ENCODE results near the gene PAGR1. TPM values are rescaled to one million over a fixed set of nuclear protein-coding genes. Genes with fewer than 3 reads are reported as not detected.

Gene PAGR1
- total RNA-seq, 1 donor: 19.9 TPM

DNA sequence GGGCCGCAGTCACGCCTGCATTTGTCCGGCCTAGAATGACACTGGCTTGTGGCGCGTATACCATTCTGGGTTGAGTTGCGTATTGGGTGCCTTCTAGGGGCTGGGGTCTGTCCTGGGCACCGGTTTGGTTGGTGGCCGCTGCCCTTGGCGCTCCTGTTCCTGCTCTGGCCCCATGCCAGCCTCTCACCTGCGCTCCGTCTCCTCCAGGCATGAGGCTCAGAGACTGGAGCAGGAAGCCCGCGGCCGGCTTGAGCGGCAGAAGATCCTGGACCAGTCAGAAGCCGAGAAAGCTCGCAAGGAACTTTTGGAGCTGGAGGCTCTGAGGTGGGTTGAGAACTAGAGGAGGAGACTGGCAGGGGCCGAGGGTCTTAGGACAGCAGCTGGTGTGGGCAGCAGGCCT lies 29.7 kb downstream of the PAGR1 start:
- Histone ChIP-seq H3K27ac (ENCODE audit: low read depth, low read length) (no peak overlapping the region), H3K27me3 (ENCODE audit: insufficient read depth, low read length) (no peaks in the 10 kb centered on the region), H3K4me2 (ENCODE audit: insufficient read depth, low read length) (no peak overlapping the region), H3K4me3 (ENCODE audit: insufficient read depth, low read length) (no peak overlapping the region), H3K4me1 (ENCODE audit: insufficient read depth, low read length) (no peaks in the 10 kb centered on the region), H3K9me3 (ENCODE audit: low read depth, low read length) (no peaks in the 10 kb centered on the region), H3K36me3 (ENCODE audit: insufficient read depth, low read length) (peaks cover 72% of the 10 kb centered on the region), H2AFZ (ENCODE audit: low read length) (no peak overlapping the region), H4K20me1 (ENCODE audit: insufficient read depth, low read length) (peaks cover 12% of the 10 kb centered on the region), H3K79me2 (ENCODE audit: insufficient read depth, low read length) (no peaks in the 10 kb centered on the region)
- TF ChIP-seq, protein P1, sequence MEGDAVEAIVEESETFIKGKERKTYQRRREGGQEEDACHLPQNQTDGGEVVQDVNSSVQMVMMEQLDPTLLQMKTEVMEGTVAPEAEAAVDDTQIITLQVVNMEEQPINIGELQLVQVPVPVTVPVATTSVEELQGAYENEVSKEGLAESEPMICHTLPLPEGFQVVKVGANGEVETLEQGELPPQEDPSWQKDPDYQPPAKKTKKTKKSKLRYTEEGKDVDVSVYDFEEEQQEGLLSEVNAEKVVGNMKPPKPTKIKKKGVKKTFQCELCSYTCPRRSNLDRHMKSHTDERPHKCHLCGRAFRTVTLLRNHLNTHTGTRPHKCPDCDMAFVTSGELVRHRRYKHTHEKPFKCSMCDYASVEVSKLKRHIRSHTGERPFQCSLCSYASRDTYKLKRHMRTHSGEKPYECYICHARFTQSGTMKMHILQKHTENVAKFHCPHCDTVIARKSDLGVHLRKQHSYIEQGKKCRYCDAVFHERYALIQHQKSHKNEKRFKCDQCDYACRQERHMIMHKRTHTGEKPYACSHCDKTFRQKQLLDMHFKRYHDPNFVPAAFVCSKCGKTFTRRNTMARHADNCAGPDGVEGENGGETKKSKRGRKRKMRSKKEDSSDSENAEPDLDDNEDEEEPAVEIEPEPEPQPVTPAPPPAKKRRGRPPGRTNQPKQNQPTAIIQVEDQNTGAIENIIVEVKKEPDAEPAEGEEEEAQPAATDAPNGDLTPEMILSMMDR (IDR thresholded peaks at IDR 0.05; ENCODE audit: extremely low read depth, low read depth, low read length): no peak
- DNase-seq (ENCODE audit: insufficient read length, low spot score, missing footprints): peak; percentile 21

DNA sequence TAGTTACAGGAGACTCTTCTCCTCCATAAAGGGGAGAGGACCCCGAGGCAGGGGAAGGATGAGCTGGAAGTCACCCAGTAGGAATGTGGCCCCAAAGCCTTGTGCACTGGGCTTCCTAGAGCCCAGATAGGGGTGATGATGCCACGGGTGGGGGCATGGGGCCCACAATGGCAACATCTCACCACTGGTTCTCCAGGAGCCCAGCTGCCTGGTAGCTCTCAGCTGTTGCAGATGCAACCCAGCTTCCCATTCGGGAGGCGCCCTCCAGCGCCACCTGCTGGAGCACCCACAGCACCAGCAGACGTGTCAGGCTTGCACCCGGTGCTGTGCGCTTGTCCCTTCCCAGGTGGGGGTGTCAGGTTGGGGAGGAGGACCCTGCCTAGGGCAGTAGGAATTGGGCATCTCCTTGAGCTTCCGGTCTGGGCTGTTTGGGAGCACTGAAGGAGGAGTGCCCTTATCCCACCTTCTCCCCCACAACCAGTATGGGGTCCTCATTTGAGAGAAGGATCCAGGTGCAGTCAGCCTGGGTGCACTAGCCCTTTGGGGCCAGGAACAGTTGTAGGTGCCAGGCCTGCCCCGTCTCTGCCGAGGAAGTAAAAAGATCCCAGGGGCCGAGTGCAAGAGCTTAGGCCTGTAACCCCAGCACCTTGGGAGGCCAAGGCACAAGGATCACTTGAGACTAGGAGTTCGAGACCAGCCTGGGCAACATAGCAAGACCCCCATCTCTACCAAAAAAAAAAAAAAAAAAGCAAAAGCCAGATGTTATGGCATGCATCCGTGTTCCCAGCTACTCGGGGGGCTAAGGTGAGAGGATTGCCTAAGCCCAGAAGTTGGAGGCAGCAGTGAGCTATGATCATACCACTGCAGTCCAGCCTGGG lies 32.7 kb downstream of the PAGR1 start:
- H3K4me2 ChIP-seq (ENCODE audit: insufficient read depth, low read length): no peak overlapping the region
- no peaks in the 10 kb centered on the region for H3K4me1 ChIP-seq (ENCODE audit: insufficient read depth, low read length)
- H3K79me2 ChIP-seq (ENCODE audit: insufficient read depth, low read length): no peaks in the 10 kb centered on the region
- no peak overlapping the region for H2AFZ ChIP-seq (ENCODE audit: low read length)
- H3K27me3 ChIP-seq (ENCODE audit: insufficient read depth, low read length): no peaks in the 10 kb centered on the region
- no peak overlapping the region for H3K4me3 ChIP-seq (ENCODE audit: insufficient read depth, low read length)
- peaks cover 48% of the 10 kb centered on the region for H3K36me3 ChIP-seq (ENCODE audit: insufficient read depth, low read length)
- DNase-seq (ENCODE audit: insufficient read length, low spot score, missing footprints): peak; percentile 92
- H3K27ac ChIP-seq (ENCODE audit: low read depth, low read length): no peak overlapping the region
- H3K9me3 ChIP-seq (ENCODE audit: low read depth, low read length): no peaks in the 10 kb centered on the region
- TF ChIP-seq, protein P1 (IDR thresholded peaks at IDR 0.05; ENCODE audit: extremely low read depth, low read depth, low read length): peak; percentile 85
- H4K20me1 ChIP-seq (ENCODE audit: insufficient read depth, low read length): peaks cover 12% of the 10 kb centered on the region

DNA sequence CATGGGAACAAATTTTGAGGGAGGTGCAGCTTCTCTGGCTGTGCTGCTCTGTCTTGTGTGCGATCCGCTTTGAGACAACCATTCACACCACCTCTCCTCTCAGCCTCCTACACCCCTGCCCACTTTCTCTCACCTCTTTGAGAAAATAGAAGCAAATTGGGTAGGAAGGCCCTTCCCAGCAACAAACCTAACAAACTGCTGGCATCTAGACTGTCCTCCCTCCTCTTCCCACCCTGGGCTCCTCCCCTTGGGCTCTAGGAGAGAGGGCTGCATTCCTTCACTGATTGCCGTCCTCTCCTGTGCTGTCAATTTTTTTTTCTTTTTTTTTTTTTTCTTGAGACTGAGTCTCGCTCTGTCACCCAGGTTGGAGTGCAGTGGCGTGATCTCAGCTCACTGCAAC lies 33.6 kb downstream of the PAGR1 start:
- no peaks in the 10 kb centered on the region for H3K4me1 ChIP-seq (ENCODE audit: insufficient read depth, low read length)

GRCh38 chr16:29850998-29851397 lies 35.0 kb downstream of the PAGR1 start:
- Histone ChIP-seq H2AFZ (ENCODE audit: low read length) (no peak overlapping the region), H3K27ac (ENCODE audit: low read depth, low read length) (no peak overlapping the region), H3K9me3 (ENCODE audit: low read depth, low read length) (no peaks in the 10 kb centered on the region), H3K4me3 (ENCODE audit: insufficient read depth, low read length) (no peak overlapping the region), H3K4me1 (ENCODE audit: insufficient read depth, low read length) (no peaks in the 10 kb centered on the region), H3K36me3 (ENCODE audit: insufficient read depth, low read length) (peaks cover 26% of the 10 kb centered on the region), H3K27me3 (ENCODE audit: insufficient read depth, low read length) (no peaks in the 10 kb centered on the region), H3K4me2 (ENCODE audit: insufficient read depth, low read length) (no peak overlapping the region), H3K79me2 (ENCODE audit: insufficient read depth, low read length) (no peaks in the 10 kb centered on the region), H4K20me1 (ENCODE audit: insufficient read depth, low read length) (peaks cover 2% of the 10 kb centered on the region)
- peak; percentile 48 for DNase-seq (ENCODE audit: insufficient read length, low spot score, missing footprints)
- TF ChIP-seq, protein P1 (IDR thresholded peaks at IDR 0.05; ENCODE audit: extremely low read depth, low read depth, low read length): no peak

More for the DNA sequence above, 33.6 kb downstream of the PAGR1 start:
- Histone ChIP-seq H3K79me2 (ENCODE audit: insufficient read depth, low read length) (no peaks in the 10 kb centered on the region), H3K4me3 (ENCODE audit: insufficient read depth, low read length) (no peak overlapping the region), H3K27ac (ENCODE audit: low read depth, low read length) (no peak overlapping the region), H3K27me3 (ENCODE audit: insufficient read depth, low read length) (no peaks in the 10 kb centered on the region), H3K4me2 (ENCODE audit: insufficient read depth, low read length) (no peak overlapping the region), H3K9me3 (ENCODE audit: low read depth, low read length) (no peaks in the 10 kb centered on the region), H3K36me3 (ENCODE audit: insufficient read depth, low read length) (peaks cover 41% of the 10 kb centered on the region), H4K20me1 (ENCODE audit: insufficient read depth, low read length) (peaks cover 12% of the 10 kb centered on the region), H2AFZ (ENCODE audit: low read length) (no peak overlapping the region)
- DNase-seq (ENCODE audit: insufficient read length, low spot score, missing footprints): peak; percentile 6
- TF ChIP-seq, protein P1 (IDR thresholded peaks at IDR 0.05; ENCODE audit: extremely low read depth, low read depth, low read length): no peak

All from osteoblast (primary cell).